GM10248 (cell line): ENCODE data around the gene KLK10.

Source experiments
- CTCF ChIA-PET: fragments of 300-600 bp; sonication (Branson Sonifier 250); formaldehyde crosslinking; extraction: SDS; loops from one replicate; lab custom pipeline; 2021; ENCODE audit warnings: antibody characterized with exemption; lab: Yijun Ruan, JAX
- POLR2A ChIA-PET: fragments of 350-650 bp; sonication (Branson Sonifier 250); formaldehyde crosslinking; extraction: SDS; loops from one replicate; lab custom pipeline; 2020; ENCODE audit warnings: antibody characterized with exemption; lab: Yijun Ruan, JAX
- DNase-seq: peaks from one replicate; pipeline ENCODE4 v3.0.0; 2012; ENCODE audit errors: extremely low spot score
- CTCF ChIP-seq: IDR thresholded peaks from 2 replicates; pipeline ENCODE4 v1.5.1; 2012; ENCODE audit warnings: mild to moderate bottlenecking, low read depth; ENCODE audit errors: extremely low read depth, missing control alignments, control extremely low read depth

The KLK10 gene

GRCh38 chr19:51036519-51036918, 17.0 kb upstream of the KLK10 start:
- CTCF ChIA-PET: no interaction called here
- DNase-seq: no peak
- POLR2A ChIA-PET: no interaction called here
- TF ChIP-seq CTCF: no peak

GRCh38 chr19:51034704-51035103, 15.2 kb upstream of the KLK10 start, which contains the start of gene KLK12:
Gene KLK12, minus strand, starts transcription at chr19:51035002. Its CDS starts 381 bp downstream, at chr19:51034621.
- CTCF ChIA-PET: no interaction called here

GRCh38 chr19:51031880-51032225, 12.3 kb upstream of the KLK10 start:
- DNase-seq: no peak
- CTCF ChIA-PET: no interaction called here
- no peak for TF ChIP-seq CTCF
- POLR2A ChIA-PET: no interaction called here

More at GRCh38 chr19:51034704-51035103, 15.2 kb upstream of the KLK10 start, which contains the start of gene KLK12:
- no peak for TF ChIP-seq CTCF
- no peak for DNase-seq
- POLR2A ChIA-PET: no interaction called here

GRCh38 chr19:51031220-51031879, 11.8 kb upstream of the KLK10 start:
- no peak for TF ChIP-seq CTCF
- POLR2A ChIA-PET: no interaction called here
- no peak for DNase-seq
- CTCF ChIA-PET: no interaction called here

- POLR2A ChIA-PET: no interaction called here
- TF ChIP-seq CTCF: no peak
- no peak for DNase-seq
- CTCF ChIA-PET: no interaction called here
These were observed 11.1 kb upstream of the KLK10 start for GRCh38 chr19:51030631-51031030.

- TF ChIP-seq CTCF: no peak
- no peak for DNase-seq
- ChIA-PET CTCF (no interaction called here), POLR2A (no interaction called here)
These were observed 10.2 kb upstream of the KLK10 start for GRCh38 chr19:51029718-51030117.
